AG04450 (cell line): Measurements from ENCODE around the gene EDN1. TPM values are rescaled to one million over a fixed set of nuclear protein-coding genes. Genes with fewer than 3 reads are reported as not detected.
"Not testable (repeated sequence)": the region's sequence is repeated elsewhere in the genome, so short reads cannot be mapped to it uniquely, and the experiment has no call there.

ENCODE experiments used
- CTCF ChIA-PET: fragments of 300-600, 350-600 bp; formaldehyde crosslinking; extraction: SDS; loops from one replicate; lab custom pipeline; 2022; ENCODE audit warnings: antibody characterized with exemption, inconsistent platforms; lab: Charles Lee
- POLR2A ChIA-PET: fragments of 350-600 bp; formaldehyde crosslinking; extraction: SDS; loops from one replicate; lab custom pipeline; 2021; ENCODE audit warnings: antibody characterized with exemption, inconsistent platforms; lab: Yijun Ruan, JAX
- DNase-seq: peaks from one replicate; pipeline ENCODE4 v3.0.0-alpha.2; 2011; ENCODE audit warnings: low read depth, low spot score
- H3K27ac ChIP-seq: one replicate; pipeline ENCODE4 v1.5.1; 2012; ENCODE audit warnings: low read depth, low read length, control low read depth
- H3K27me3 ChIP-seq: one replicate; pipeline ENCODE4 v1.6.0; 2012; ENCODE audit warnings: low read length; ENCODE audit not compliant: control insufficient read depth, insufficient read depth
- H3K4me3 ChIP-seq: 2 replicates; pipeline ENCODE4 v1.5.1; 2011; ENCODE audit warnings: mild to moderate bottlenecking, low read depth, low read length, control low read depth
- H3K9me3 ChIP-seq: 2 replicates; pipeline ENCODE4 v1.5.1; 2012; ENCODE audit warnings: low read length; ENCODE audit not compliant: control insufficient read depth, insufficient read depth
- polyA plus RNA-seq: library from polyadenylated mRNA; depleted of rRNA; stranded (reverse); fragments of >200 nt; gene quantifications from 2 replicates; pipeline ENCODE4 v1.2.3, GENCODE V29; 2011
- TF ChIP-seq, protein P1 (sequence below): IDR thresholded peaks from 2 replicates; pipeline ENCODE4 v1.5.1; 2011; ENCODE audit warnings: low read depth, low read length, control low read depth, inconsistent platforms

EDN1 gene
- polyA plus RNA-seq, 1 experiment, result 2.1 TPM

- POLR2A ChIA-PET, result no interaction called here
These were observed 25.3 kb downstream of the EDN1 start for GRCh38 chr6:12315292-12316081.

DNA sequence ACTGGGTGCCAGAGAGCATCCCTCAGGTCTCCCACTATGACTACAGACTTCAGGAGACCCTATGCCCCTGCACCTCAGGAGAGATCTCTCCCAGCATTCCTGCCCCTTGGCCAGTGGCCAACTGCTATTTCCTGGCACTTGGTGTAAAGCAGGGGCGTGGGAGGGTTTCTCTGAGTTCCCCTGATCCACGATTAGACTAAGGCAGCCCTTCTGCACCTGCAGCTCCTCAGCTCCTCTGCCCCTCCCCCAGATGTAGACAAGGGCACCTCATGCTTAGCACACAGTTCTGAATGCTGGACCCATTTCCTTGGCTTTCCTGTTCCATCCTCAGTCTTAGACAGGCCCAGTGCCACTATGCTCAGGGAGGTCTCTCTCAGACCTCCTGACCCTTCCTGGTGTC, 28.6 kb downstream of the EDN1 start:
- Histone ChIP-seq H3K27ac (no peak overlapping the region), H3K27me3 (no peaks in the 10 kb centered on the region), H3K4me3 (no peak overlapping the region), H3K9me3 (peaks cover 7% of the 10 kb centered on the region)
- ChIA-PET CTCF (no interaction called here), POLR2A (no interaction called here)
- DNase-seq, result no peak
- TF ChIP-seq, protein P1, sequence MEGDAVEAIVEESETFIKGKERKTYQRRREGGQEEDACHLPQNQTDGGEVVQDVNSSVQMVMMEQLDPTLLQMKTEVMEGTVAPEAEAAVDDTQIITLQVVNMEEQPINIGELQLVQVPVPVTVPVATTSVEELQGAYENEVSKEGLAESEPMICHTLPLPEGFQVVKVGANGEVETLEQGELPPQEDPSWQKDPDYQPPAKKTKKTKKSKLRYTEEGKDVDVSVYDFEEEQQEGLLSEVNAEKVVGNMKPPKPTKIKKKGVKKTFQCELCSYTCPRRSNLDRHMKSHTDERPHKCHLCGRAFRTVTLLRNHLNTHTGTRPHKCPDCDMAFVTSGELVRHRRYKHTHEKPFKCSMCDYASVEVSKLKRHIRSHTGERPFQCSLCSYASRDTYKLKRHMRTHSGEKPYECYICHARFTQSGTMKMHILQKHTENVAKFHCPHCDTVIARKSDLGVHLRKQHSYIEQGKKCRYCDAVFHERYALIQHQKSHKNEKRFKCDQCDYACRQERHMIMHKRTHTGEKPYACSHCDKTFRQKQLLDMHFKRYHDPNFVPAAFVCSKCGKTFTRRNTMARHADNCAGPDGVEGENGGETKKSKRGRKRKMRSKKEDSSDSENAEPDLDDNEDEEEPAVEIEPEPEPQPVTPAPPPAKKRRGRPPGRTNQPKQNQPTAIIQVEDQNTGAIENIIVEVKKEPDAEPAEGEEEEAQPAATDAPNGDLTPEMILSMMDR, result no peak

More at GRCh38 chr6:12315292-12316081, 25.3 kb downstream of the EDN1 start:
- Histone ChIP-seq H3K27me3 (no peaks in the 10 kb centered on the region), H3K9me3 (peaks cover 7% of the 10 kb centered on the region; the same call in 1 of the 2 replicates), H3K27ac (no peak overlapping the region), H3K4me3 (no peak overlapping the region)
- no peak for DNase-seq
- TF ChIP-seq, protein P1, result no peak
- CTCF ChIA-PET, result interaction anchor here (1.4 kb wide), 1 partner anchor 16 kb away, joined by 3 read pairs; no protein-coding TSS in a partner anchor

DNA sequence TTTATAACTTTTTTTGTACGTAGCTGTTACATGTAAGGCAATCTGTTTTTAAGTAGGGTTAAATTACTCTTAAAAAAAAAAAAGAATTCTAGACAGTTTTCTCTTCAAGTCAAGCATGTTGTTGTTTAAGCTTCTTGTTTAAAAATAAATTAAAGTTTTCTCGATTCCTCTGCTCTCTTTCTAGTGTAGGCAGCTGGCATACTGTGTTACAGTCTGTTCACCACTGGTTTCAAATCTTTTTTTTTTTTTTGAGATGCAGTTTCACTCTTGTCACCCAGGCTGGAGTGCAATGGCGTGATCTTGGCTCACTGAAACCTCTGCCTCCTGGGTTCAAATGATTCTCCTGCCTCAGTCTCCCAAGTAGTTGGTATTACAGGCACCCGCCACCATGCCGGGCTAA, 29.9 kb downstream of the EDN1 start:
- CTCF ChIA-PET, POLR2A ChIA-PET, H3K27me3 ChIP-seq, DNase-seq, H3K27ac ChIP-seq, H3K4me3 ChIP-seq, H3K9me3 ChIP-seq: not testable (repeated sequence)

GRCh38 chr6:12324099-12324498, 33.9 kb downstream of the EDN1 start:
- Histone ChIP-seq H3K9me3 (no peaks in the 10 kb centered on the region; the same call in 1 of the 2 replicates), H3K4me3 (no peak overlapping the region), H3K27ac (no peak overlapping the region), H3K27me3 (no peaks in the 10 kb centered on the region)
- TF ChIP-seq, protein P1, result no peak
- DNase-seq, result no peak
- ChIA-PET POLR2A (no interaction called here), CTCF (interaction anchor here (0.6 to 0.7 kb wide), 3 partner anchors 90 to 854 kb away, joined by 3 to 6 read pairs (median 3); no protein-coding TSS in a partner anchor)

- CTCF ChIA-PET, result no interaction called here
- POLR2A ChIA-PET, result interaction anchor here (0.6 kb wide), 1 partner anchor 38 kb away, joined by 10 read pairs; no protein-coding TSS in a partner anchor
- Histone ChIP-seq H3K4me3 (no peak overlapping the region), H3K27ac (no peak overlapping the region), H3K9me3 (no peaks in the 10 kb centered on the region; the same call in 1 of the 2 replicates), H3K27me3 (no peaks in the 10 kb centered on the region)
- DNase-seq, result no peak
- TF ChIP-seq, protein P1, result no peak
These were observed 34.6 kb downstream of the EDN1 start for GRCh38 chr6:12324748-12325147.
